Activated CD8-positive, alpha-beta memory T cell treated with anti-CD3 and anti-CD28 coated beads for 1 hour (primary cell): Measurements from ENCODE around the gene MRTFA.

Experiments used
- DNase-seq, 2 donors: peaks; one replicate each; pipeline ENCODE4 v3.0.0-alpha.2; 2020; ENCODE audit warnings: low read depth in 1 of 2; ENCODE audit errors: extremely low read depth in 1 of 2

Gene MRTFA

DNA sequence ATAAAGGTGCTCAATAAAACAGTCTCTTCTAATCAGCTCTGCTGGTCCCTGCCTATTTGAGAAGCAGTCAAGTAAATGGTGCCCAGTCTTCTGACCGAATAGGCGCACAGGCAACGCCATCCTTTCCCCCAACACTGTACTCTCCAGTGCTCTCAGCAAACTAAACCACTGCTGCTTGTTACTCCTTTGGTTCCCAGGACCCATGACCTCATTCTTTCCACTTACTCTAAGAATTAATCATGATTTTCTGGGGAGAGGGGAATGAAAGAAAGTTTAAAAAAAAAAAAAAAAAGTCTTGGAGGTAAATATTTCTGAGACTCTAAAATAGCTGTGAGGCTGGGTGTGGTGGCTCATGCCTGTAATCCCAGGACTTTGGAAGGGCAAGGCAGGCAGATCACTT is 202.4 kb downstream of the MRTFA start:
- DNase-seq: no peak

DNA sequence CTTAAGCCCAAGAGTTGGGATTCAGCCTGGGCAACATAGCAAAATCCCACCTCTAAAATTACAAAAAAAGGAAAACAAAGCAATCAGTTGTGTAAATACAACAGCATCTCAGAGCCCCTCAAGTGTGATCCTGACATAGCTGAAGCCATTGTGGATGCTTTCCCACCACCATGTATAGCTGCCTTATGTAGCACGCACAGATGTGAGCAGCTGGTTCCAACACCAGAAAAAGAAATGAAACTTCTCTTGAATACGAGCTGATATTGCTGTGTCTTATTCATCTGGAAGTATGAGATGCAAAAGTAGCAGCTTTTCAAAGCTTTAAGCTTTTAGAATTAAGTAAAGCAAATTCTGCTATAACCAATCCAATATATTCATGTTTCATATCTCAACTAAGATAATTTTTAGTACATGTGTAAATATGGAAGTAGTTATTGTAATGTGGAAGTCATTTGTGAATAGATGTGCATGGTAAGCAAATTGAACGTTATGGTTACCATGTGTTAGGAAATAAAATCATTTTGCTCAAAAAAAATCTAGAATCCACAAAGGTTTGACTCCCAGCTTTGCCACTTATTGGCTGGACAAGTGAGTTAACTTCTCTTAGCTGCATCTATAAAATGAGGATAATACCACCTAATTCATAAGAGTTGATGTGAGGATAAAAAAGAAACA is 203.0 kb downstream of the MRTFA start:
- DNase-seq: no peak

DNA sequence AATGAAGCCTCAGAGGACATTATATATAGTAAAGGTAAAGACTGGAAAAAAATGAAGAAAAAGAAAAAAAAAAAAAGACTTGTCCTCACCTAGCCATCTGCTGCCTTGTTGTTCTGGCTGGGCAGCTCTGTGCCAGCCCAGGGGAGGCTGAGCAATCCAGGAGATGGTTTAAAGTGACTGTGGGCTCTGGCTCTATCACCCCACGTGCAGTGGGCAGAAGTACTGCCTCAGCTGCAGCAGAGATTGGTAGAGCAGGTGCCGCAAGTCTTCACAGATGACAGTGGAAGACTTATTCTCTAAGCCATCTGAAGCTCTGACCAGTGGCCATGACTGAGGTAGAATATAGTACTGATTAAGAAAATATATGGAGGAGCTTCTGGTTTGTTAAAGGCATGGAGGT is 203.9 kb downstream of the MRTFA start:
- DNase-seq: no peak

DNA sequence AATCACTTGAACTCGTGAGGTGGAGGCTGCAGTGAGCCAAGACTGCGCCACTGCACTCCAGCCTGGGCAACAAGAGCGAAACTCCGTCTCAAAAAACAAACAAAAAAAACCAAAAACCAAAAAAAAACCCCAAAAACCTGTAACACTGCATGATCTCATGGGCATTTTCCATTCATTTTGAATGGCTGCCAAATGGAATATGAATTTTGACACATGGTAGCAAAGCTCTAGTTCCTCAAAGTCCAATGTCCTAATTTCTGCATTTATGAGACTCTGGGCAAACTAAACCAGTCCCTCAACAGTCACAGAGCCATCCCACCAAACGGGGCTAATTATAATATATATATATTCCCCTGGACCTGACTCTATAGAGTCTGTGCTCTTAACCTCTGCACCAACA is 204.4 kb downstream of the MRTFA start:
- no peak for DNase-seq

DNA sequence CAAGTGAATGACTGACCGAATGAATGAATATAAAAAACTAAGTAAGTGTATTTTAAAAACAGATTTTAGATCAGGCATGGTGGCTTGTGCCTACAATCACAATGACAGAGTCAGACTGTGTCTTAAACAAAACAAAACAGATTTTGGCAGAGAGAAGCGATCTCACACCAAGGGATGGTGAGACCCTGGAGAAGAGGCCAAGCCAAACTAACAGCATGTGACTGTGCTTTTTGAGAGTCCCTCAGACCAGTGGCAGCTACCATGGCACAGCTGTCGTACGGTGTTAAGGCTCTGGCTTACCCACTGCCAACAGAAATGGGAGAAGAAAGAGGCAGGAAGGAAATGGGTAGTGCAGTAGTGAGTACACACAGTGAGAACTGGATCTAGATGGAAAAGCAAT is 205.5 kb downstream of the MRTFA start:
- DNase-seq: no peak

DNA sequence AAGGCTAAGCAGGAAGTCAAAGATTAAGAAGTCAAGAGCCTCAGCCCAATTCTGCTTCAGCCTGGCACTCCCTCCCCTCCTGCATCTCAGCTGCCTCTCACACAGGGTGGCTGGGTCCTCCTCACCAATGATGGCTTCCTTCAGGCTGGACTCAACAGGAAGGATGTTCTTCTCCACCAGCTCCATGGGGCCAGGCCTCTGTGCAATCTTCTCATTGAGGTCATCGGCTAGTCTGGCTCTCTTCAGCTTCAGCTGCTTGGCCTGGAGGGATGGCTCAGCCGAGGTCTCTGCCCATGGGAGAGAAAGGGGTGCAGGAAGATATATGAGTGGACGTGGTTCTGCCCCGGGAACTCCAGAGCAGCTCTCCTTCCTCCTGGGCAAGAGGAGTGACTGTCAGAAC is 207.0 kb downstream of the MRTFA start:
- no peak for DNase-seq

DNA sequence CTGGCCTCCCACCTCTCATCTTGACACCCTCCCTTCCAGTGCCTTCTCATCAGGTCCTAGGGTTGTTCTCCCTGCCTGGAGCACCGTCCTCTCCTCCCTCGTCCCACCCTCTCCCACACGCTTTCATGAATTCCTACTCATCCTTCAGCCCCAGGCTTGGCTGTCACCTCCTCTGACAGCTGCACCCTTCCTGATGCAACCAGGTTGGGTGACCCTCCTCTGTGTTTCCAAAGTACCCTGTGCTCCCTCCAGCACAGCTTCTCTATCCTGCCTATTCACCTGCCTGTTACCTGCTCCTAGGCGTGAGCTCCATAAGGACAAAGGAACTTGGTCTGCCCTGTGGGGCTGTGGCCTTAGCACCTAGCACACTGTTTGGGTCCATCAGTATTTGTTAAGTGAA is 207.7 kb downstream of the MRTFA start:
- no peak for DNase-seq

DNA sequence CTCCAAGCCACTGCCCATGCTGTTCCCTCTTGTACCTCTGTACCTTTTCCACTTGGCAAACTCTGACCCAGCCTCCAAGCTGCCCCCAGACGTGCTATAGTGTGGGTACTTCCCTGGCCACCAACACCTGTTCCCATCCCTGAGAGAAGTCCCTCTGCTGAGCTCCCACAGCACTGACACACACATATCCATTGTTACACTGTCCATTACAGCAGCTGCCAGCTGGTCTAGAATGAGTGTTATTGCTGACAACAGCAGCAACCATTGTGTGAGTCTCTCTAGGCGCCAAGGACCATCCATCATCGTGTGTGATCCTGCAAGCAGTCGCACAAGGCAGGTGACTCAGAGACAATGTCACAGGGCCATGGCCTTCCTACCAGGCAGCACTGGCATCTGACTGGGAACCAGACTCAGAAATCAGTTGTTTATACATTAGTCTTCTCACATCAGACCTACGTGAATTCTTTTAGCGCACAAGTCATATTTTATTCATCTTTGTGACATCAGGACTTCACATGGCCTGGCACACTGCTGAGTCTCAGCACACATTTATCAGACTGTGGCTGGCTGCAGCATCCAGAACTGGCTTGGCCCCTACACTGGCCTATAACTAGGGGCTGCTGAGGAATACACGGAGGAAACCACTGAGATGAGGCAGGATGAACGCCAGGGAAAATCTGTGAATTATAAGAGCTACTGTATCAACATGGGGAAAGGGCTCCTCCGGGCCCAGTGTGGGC is 209.8 kb downstream of the MRTFA start:
- DNase-seq: no peak

DNA sequence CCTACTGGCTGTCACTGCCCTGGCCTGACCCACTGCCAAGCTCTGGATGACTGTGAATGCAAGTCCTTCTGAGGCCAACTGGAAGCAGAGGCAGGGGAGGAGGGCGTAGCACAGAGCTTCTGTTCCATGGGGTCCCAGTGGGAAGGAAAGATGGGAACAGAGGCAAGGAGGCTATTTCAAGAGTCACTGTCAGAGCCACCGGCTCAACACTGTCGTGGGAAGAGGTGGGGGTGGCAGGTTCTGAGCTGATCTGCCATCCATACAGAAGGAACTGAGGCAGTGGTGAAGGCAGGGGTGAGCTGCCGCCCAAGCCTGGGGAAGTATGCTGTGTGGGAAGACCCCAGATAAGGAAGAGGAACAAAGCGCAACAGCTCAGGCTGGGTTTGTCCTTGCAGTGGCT is 211.4 kb downstream of the MRTFA start:
- no peak for DNase-seq

DNA sequence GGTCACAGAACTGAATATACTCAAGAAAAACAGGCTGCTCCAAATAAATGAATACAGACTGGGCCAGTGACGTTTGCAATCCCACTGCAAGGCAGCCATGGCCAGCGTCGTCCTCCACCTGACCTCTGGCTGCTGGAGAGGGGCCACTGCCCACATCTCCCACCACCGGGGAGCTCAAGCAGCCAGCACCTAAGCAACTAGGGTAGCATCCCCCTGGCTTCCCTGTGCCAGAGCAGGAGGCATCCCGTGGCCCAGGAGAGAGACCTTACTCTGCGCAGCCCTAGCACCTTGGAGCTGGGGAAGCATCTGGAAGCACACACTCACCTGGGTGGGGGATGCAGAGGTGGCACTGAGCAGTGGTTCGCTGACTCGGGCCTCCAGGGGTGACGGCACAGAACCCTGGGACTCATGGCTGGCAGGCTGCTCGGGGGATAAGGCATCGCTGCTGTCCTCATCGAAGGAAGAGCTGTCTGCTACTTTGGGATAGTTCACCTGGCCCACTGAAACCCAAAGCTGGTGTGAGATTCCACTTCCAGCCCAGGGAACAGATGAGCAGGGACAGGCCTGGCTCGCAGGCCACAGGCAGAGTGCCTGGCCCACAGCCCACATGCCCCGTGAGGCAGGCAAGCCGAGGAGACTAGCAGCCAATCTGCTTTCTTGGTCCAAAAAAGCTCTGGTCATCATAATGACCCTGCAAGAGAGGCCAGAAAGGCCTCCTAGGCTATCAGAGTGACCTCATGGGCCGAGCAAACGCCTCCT is 212.5 kb downstream of the MRTFA start:
- DNase-seq: no peak

DNA sequence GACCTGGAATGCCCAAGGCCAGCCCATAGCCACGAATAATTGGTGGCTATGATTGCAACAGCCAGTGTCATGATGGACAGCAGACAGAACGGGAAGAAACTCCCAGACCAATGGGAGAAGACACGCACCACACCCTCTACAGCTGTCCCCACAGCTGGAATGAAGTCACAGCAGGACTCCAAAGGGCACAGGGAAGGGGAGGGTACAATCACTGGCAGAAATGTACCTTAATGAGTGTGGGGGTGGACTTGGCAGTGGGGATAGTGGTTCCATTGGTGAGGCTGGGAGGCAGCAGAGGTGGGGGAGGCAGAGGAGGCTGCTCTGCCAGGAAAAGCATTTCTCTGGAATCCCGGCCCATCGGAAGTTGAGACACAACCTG is 213.2 kb downstream of the MRTFA start:
- no peak for DNase-seq

DNA sequence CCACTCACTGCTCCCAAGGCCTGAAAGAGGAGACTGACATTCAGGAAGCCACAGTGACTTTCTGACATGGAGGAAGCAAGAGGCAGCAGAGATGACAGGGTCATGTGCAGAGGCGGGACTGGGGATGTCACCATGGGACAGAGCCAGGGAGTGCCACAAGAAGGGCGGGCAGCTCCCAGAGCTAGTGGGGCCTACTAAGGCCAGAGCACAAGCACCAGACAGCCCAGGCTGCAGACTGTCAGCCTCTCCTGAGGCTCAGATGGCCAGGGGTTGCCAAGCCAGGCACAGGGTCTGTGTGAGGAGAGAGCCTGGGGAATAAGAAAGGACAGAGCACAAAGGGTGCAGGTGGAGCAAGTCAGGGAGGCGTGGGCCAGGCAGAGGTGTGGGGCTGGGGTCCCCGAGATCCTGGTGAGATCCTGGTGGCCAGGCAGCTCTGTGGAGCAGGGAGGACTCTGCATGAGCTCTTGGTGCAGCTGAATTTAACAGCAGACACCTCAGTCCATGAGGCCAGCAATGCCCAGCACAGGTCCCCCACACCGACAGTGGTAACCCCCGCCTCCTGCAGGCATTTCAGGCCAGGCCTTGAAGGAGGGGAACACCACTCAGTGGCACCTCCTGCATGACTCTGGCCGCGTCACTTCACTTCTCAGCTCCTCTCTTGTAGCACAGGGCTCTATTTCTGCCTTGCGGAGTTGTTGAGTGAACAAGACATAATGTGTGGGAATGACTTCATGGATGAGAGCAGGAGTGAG is 213.8 kb downstream of the MRTFA start:
- no peak for DNase-seq

DNA sequence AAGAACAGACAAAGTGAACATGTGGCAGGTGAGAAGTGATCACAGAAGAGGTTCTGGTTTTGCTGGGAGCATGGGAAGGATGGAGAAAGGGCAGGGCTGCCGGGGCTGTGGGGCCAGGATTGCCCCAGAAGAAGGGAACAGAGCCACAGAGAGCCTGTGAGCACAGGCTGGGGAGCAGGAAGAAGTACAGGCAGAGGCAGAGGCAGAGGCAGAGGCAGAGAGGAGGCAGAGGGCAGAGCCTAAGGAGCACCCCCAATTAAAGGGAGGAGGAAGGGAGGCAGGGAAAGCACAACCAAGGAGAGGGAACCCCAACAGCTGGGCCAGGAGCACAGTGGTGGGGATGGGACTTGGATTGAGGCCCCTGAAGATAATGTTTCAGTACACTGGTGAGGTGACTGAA is 214.6 kb downstream of the MRTFA start:
- no peak for DNase-seq

DNA sequence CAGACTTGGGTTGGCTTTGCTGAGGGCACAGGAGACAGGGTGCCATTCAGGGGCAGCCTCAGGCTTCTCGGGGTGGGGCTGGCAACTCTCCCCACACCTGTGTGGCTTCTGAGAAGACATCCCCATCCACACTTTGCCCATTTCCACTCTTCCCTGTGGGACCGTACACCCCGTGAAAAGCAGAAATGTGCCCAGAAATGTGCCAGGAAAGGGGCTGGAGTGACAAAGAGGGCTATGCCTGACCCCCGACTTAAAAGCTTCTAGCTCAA is 215.5 kb downstream of the MRTFA start:
- no peak for DNase-seq

DNA sequence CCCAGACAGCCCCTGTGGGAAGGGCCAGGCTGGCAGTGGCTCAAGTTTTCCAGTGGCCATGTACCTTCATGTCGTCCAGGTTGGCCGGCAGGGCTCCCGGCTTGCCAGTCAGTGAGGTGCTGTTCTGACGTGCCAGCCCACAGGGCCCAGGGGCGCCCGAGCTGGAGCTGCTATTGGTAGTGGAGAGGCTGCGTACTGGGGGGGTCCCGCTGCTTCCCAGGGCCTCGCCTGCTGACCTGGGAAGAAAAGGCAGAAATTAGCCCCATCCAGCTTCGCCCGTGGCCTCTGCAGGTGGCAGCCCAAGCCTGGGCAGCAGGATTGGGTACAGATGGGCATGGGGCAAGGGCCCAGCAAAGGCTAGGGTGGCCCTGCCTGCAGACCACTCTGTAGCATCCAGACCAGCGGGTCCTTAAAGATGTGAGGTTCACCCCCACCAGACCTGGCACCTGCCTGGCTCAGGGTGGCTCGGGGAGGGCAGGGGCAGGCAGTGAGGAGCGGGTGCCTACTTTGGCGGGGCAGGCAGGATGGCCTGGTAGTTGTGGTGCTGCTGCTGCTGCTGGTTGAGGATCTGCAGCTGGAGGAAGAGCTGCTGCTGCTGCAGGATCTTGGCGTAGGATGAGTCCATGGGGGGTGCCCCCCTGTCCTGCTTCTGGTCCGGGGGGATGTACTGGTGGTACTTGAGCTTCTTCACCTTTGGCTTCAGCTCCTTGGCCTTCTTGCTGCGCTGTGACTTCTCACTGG is 216.0 kb downstream of the MRTFA start:
- no peak for DNase-seq

DNA sequence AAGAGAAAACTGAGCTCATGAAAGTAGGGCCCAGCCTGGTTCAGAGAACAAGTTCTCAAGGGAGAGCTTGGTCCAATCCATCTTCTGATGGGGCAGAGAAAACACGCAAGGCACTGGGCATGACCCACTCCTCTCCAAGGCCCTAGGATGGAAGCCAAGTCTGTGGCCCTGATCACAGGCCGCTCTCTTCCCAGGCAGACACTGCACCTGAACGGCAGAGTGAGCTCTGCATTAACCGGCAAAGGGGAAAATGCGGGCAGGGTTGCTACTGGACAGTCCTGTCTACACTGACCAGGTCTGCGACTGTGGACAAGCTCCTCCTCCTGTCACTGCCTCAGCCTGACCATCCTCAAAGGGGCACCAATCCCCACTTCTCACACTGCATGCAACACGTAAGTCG is 216.8 kb downstream of the MRTFA start:
- DNase-seq: no peak

DNA sequence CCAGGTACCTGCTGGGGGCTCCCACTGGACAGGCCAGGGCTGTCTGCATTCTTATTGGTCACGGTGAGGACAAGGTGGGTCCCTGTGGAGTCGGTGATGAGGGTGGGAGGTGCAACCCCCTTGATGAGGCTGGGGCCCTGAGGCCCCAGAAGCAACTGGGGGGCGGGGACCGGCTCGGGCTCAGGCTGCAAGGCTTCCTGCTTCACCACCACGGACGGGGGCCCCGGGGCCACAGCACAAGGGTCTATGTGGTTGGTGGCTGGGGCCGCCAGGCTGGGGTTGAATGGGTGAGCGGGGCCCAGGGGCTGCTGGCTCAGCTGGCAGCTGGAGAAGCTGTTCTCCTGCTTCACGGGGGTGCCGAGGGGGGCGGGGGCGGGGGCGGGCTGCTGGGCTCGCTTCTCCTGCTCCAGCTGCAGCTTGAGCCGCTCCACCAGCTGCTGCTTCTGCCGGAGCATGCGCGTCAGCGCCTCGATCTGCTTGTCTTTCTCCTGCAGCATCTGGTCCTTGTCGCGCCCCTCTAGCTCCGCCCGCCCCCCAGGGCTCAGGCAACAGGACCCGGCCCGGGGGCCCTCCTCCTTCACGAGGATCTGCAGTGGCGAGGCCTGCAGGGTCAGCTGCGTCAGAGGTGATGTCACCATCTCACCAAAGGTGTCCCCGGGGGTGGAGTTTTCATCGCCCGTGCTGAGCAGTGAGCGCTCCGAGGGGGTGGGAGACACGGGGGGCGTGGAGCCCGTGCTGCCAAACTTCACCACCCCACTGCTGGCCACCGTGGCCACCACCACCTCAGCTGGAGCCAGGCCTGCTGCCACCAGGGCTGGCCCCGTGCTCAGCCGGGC is 217.9 kb downstream of the MRTFA start:
- DNase-seq: peak in 1 of 2 donors; percentile 29

DNA sequence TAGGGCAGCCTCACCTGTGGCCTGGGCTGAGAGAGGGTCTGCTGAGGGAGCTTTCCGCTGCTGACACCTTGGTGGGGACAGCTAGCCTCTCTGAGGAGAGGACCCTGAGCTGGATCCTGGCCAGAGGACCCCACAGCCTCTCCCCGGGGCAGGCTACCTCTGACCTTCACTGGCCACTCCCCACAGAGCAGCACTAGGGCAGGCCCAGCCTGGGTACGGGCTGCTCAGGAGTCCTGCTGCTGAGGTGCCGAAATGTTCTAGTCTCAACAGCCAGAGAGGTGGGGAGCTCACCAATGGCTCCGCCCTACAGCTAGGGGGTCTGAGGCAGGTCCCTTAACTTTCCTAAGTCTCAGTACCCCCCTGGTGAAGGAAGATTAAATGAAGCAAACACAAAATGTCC is 218.6 kb downstream of the MRTFA start:
- no peak for DNase-seq

DNA sequence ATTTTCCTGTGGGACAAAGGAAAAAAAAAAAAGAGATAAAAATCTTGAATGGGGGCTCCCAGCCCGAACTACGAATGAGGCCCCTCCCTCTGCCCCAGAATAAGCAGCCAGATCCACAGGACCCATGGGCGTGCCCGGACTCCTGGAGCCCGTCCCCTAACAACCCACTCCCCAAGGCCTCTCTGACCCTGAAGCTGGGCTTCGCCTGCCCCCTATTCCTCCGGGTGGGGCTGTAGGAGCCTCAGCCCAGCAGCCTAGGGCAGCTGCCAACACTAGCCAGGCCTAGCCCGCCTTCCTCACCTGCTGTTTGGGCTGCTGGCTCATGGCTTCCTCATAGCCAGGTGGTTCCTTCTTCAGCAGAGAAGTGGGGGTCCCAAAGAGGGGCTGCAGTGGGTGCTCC is 219.5 kb downstream of the MRTFA start:
- no peak for DNase-seq

DNA sequence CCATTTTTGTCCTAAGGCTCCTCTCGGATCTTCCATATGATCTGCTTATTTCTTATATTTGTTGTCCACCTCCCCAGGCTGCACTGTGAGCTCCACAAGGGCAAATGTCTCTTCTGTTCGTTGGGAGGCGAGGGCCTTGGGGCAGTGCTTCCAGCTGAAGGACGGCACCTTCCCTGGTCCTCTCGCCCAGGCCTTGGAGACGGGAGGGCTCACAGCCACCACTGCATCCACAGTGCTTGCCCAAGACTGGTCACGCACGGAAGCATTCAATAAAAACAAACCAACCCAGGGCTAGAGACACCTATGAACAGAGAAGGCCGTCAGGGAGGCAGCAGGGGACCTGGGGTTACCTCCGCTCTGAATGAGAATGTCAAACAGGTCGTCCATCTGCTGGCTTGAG is 219.9 kb downstream of the MRTFA start:
- no peak for DNase-seq
